ENCODE data around the gene LIMS2.

The LIMS2 gene

GRCh38 chr2:127671557-127672302 lies 3.6 kb downstream of the LIMS2 start:
- H3K4me3 ChIP-seq (ENCODE audit: low read length) = no peak overlapping the region
- no peak overlapping the region for H3K27ac ChIP-seq (ENCODE audit: low read depth, low read length)
- H3K9me3 ChIP-seq (ENCODE audit: insufficient read depth, low read depth, low read length) = no peaks in the 10 kb centered on the region
- WGBS = 88% methylated on average over 14 of the region's 14 CpGs
- peaks cover 5% of the 10 kb centered on the region; the same call in 1 of the 2 replicates for H3K4me1 ChIP-seq (ENCODE audit: insufficient read depth, low read length)
- no peaks in the 10 kb centered on the region for H3K36me3 ChIP-seq (ENCODE audit: insufficient read depth, low read length)
- H3K27me3 ChIP-seq (ENCODE audit: insufficient read depth, low read length) = peaks cover 50% of the 10 kb centered on the region
- H3K9ac ChIP-seq (ENCODE audit: low read depth, low read length) = no peak overlapping the region

GRCh38 chr2:127670957-127671290 lies 4.4 kb downstream of the LIMS2 start:
- Histone ChIP-seq H3K4me1 (ENCODE audit: insufficient read depth, low read length) (peaks cover 2% of the 10 kb centered on the region; the same call in 1 of the 2 replicates), H3K9ac (ENCODE audit: low read depth, low read length) (no peak overlapping the region), H3K4me3 (ENCODE audit: low read length) (no peak overlapping the region), H3K9me3 (ENCODE audit: insufficient read depth, low read depth, low read length) (no peaks in the 10 kb centered on the region), H3K27me3 (ENCODE audit: insufficient read depth, low read length) (peaks cover 50% of the 10 kb centered on the region), H3K27ac (ENCODE audit: low read depth, low read length) (no peak overlapping the region), H3K36me3 (ENCODE audit: insufficient read depth, low read length) (no peaks in the 10 kb centered on the region)
- WGBS = 89% methylated on average over 4 of the region's 5 CpGs

DNA sequence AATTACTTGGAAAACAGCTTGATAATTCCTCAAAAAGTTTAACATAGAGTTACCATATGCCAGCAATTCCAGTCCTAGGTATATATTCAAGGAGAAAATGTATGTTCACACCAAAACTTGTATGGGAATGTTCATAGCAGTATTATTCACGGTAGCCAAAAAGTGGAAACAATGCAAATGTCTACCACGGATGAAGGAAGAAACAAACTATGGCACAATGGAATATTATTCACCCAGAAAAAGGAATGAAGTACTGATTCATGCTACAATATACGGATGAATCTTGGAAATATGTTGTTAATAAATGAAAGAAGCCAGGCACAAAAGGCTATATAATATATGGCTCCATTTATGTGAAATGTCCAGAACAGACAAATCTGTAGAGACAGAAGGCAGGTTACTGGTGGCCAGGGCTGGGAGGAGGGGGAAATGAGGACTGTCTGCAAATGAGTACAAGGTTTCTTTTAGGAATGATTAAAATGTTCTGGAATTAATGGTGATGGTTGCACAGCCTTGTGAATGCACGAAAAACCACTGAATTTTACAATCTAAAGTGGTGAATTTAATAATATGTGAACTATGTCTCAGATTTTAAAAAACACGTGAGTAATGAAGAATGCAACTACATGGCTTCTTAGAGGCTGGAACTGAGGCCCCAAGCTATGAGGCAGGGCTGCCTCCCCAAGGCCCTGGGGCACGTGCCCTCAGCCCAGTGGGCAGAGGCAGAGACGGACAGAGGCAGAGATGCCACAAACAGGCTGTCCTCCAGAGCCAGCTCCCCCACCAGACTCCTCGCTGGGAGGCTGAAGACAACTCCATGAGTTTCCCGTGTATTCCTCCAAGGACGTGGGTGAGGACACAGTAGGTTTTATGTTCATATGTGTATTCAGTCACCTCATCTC lies 5.0 kb downstream of the LIMS2 start:
- H3K27ac ChIP-seq (ENCODE audit: low read depth, low read length) = no peak overlapping the region
- no peak overlapping the region for H3K4me3 ChIP-seq (ENCODE audit: low read length)
- no peaks in the 10 kb centered on the region for H3K4me1 ChIP-seq (ENCODE audit: insufficient read depth, low read length)
- H3K9me3 ChIP-seq (ENCODE audit: insufficient read depth, low read depth, low read length) = no peaks in the 10 kb centered on the region
- H3K9ac ChIP-seq (ENCODE audit: low read depth, low read length) = no peak overlapping the region
- H3K36me3 ChIP-seq (ENCODE audit: insufficient read depth, low read length) = no peaks in the 10 kb centered on the region
- peaks cover 50% of the 10 kb centered on the region for H3K27me3 ChIP-seq (ENCODE audit: insufficient read depth, low read length)
- 96% methylated on average over 10 of the region's 10 CpGs for WGBS

- Histone ChIP-seq H3K9ac (ENCODE audit: low read depth, low read length) (no peak overlapping the region), H3K4me3 (ENCODE audit: low read length) (no peak overlapping the region), H3K9me3 (ENCODE audit: insufficient read depth, low read depth, low read length) (no peaks in the 10 kb centered on the region), H3K27me3 (ENCODE audit: insufficient read depth, low read length) (peaks cover 53% of the 10 kb centered on the region), H3K4me1 (ENCODE audit: insufficient read depth, low read length) (no peaks in the 10 kb centered on the region; the same call in 1 of the 2 replicates), H3K36me3 (ENCODE audit: insufficient read depth, low read length) (no peaks in the 10 kb centered on the region), H3K27ac (ENCODE audit: low read depth, low read length) (no peak overlapping the region)
- WGBS = 93% methylated on average over 7 of the region's 7 CpGs
Observed at GRCh38 chr2:127669056-127669455, 6.3 kb downstream of the LIMS2 start.

- 90% methylated on average over 8 of the region's 8 CpGs for WGBS
- Histone ChIP-seq H3K27ac (ENCODE audit: low read depth, low read length) (no peak overlapping the region), H3K9me3 (ENCODE audit: insufficient read depth, low read depth, low read length) (no peaks in the 10 kb centered on the region), H3K4me3 (ENCODE audit: low read length) (no peak overlapping the region), H3K4me1 (ENCODE audit: insufficient read depth, low read length) (no peaks in the 10 kb centered on the region; the same call in 1 of the 2 replicates), H3K27me3 (ENCODE audit: insufficient read depth, low read length) (peaks cover 47% of the 10 kb centered on the region), H3K9ac (ENCODE audit: low read depth, low read length) (no peak overlapping the region), H3K36me3 (ENCODE audit: insufficient read depth, low read length) (no peaks in the 10 kb centered on the region)
Observed at GRCh38 chr2:127665267-127665893, 9.9 kb downstream of the LIMS2 start.

GRCh38 chr2:127664895-127665225 lies 10.5 kb downstream of the LIMS2 start:
- peaks cover 47% of the 10 kb centered on the region for H3K27me3 ChIP-seq (ENCODE audit: insufficient read depth, low read length)
- whole genome bisulfite sequencing = 95% methylated on average over 6 of the region's 6 CpGs
- no peak overlapping the region for H3K27ac ChIP-seq (ENCODE audit: low read depth, low read length)
- H3K9ac ChIP-seq (ENCODE audit: low read depth, low read length) = no peak overlapping the region
- no peaks in the 10 kb centered on the region for H3K36me3 ChIP-seq (ENCODE audit: insufficient read depth, low read length)
- H3K4me3 ChIP-seq (ENCODE audit: low read length) = no peak overlapping the region
- H3K9me3 ChIP-seq (ENCODE audit: insufficient read depth, low read depth, low read length) = no peaks in the 10 kb centered on the region
- H3K4me1 ChIP-seq (ENCODE audit: insufficient read depth, low read length) = no peaks in the 10 kb centered on the region; the same call in 1 of the 2 replicates

GRCh38 chr2:127664065-127664894 lies 11.1 kb downstream of the LIMS2 start:
- H3K9ac ChIP-seq (ENCODE audit: low read depth, low read length) = peak overlapping the region; percentile 73
- H3K36me3 ChIP-seq (ENCODE audit: insufficient read depth, low read length) = no peaks in the 10 kb centered on the region
- 14% methylated on average over 69 of the region's 69 CpGs for WGBS
- no peaks in the 10 kb centered on the region for H3K9me3 ChIP-seq (ENCODE audit: insufficient read depth, low read depth, low read length)
- no peaks in the 10 kb centered on the region; the same call in 1 of the 2 replicates for H3K4me1 ChIP-seq (ENCODE audit: insufficient read depth, low read length)
- peaks cover 47% of the 10 kb centered on the region for H3K27me3 ChIP-seq (ENCODE audit: insufficient read depth, low read length)
- H3K27ac ChIP-seq (ENCODE audit: low read depth, low read length) = no peak overlapping the region
- H3K4me3 ChIP-seq (ENCODE audit: low read length) = peak overlapping the region; percentile 61

DNA sequence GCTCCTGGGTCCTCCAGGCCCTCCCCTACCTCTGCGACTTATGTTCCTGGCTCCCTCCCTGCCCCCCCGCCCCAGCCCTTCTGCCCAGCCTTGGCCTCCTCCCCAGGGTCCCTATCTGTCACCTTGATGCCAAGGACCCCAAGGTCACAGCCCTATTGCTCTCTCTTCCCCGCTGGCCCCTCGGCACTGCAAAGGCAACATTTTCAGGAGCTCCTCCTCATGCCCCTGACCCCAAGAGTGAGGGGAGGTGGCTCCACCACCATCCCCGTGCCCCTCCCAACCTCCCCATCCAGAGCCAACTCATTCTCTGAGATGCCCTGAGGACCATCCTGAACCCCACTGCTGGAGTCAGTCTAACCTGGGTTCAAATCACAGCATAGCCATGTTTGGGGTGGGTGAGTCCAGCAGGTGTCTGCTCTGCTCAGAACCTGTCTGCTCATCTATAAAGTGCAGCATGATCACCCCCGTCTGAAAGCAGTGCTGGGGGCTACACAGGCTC lies 11.7 kb downstream of the LIMS2 start:
- Histone ChIP-seq H3K27me3 (ENCODE audit: insufficient read depth, low read length) (peaks cover 47% of the 10 kb centered on the region), H3K36me3 (ENCODE audit: insufficient read depth, low read length) (no peaks in the 10 kb centered on the region), H3K4me3 (ENCODE audit: low read length) (peak overlapping the region; percentile 61), H3K9me3 (ENCODE audit: insufficient read depth, low read depth, low read length) (no peaks in the 10 kb centered on the region), H3K4me1 (ENCODE audit: insufficient read depth, low read length) (no peaks in the 10 kb centered on the region; the same call in 1 of the 2 replicates), H3K27ac (ENCODE audit: low read depth, low read length) (no peak overlapping the region), H3K9ac (ENCODE audit: low read depth, low read length) (no peak overlapping the region)
- 77% methylated on average over 6 of the region's 6 CpGs for WGBS

DNA sequence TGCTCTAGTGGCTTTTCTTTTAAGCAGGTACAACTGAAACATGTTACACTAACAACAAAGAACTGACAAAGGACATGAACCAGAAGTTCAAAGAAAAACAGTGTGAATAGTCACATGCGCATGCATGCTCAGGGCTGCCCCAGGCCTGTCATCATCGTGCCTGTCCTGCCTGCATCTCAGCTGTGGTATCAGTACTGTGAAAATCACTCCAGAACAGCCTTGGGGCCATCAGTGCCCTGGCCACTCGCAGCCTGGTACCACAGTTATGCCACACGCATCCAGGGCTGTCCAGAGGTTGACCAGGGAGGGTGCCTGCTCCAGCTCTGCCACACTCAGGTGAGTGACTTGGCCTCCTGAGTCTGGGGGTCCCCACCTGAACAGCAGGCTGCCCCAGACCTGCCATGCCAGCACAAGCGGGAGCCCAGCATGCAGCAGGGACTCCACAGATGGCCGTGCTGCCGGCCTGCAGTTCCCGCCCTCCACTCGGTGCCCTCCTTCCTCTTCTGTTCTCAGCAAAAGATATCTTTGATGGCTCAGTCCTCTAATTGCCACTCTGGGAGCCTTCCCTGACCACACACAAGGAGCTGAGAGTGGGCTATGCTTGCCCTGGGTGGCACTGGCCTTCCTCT lies 12.3 kb downstream of the LIMS2 start:
- Histone ChIP-seq H3K9me3 (ENCODE audit: insufficient read depth, low read depth, low read length) (no peaks in the 10 kb centered on the region), H3K4me1 (ENCODE audit: insufficient read depth, low read length) (no peaks in the 10 kb centered on the region; the same call in 1 of the 2 replicates), H3K4me3 (ENCODE audit: low read length) (no peak overlapping the region), H3K9ac (ENCODE audit: low read depth, low read length) (no peak overlapping the region), H3K27me3 (ENCODE audit: insufficient read depth, low read length) (peaks cover 47% of the 10 kb centered on the region), H3K36me3 (ENCODE audit: insufficient read depth, low read length) (no peaks in the 10 kb centered on the region), H3K27ac (ENCODE audit: low read depth, low read length) (no peak overlapping the region)
- 75% methylated on average over 9 of the region's 9 CpGs for WGBS

DNA sequence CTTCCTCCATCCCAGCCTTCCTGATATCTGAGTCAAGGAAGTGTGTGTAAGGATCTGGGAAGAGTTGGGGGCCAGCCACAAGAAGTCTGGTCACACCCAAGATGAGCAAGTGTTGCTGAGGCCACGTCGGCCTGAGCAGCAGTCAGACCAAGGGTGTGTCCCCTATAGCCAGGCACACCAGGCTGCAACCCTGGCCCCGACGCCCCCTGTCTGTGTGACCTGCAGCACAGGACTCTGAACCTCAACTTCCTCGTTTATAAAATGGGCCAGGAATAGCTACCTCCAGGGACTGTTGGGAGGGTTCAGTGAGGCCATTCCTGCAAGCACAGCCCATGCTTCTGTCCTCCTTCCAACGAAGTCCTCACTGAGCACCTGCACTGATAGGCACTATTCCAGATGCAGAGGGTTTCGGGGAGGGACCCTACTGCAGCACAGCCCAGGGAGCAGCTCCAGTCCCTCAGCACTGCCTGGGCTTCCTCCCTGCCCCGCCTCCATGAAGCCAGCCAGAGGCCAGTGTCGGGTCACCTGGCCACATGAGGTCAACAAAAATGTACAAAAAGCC lies 13.3 kb downstream of the LIMS2 start:
- Histone ChIP-seq H3K9ac (ENCODE audit: low read depth, low read length) (no peak overlapping the region), H3K9me3 (ENCODE audit: insufficient read depth, low read depth, low read length) (no peaks in the 10 kb centered on the region), H3K27ac (ENCODE audit: low read depth, low read length) (no peak overlapping the region), H3K4me1 (ENCODE audit: insufficient read depth, low read length) (no peaks in the 10 kb centered on the region; the same call in 1 of the 2 replicates), H3K4me3 (ENCODE audit: low read length) (no peak overlapping the region), H3K27me3 (ENCODE audit: insufficient read depth, low read length) (peaks cover 44% of the 10 kb centered on the region), H3K36me3 (ENCODE audit: insufficient read depth, low read length) (no peaks in the 10 kb centered on the region)
- WGBS = 82% methylated on average over 9 of the region's 9 CpGs

Measured in HUES64 (cell line).